HepG2 (cell line): Measurements from ENCODE around the gene GPHN. TPM values are rescaled to one million over a fixed set of nuclear protein-coding genes. Genes with fewer than 3 reads are reported as not detected.

ENCODE experiments used
- ATAC-seq: fragments of 200-7000 bp; cut with Tn5 transposase; 3 replicates; pipeline ENCODE4 v1.9.1; 2020; ENCODE audit warnings: mild to moderate bottlenecking, moderate library complexity
- BruUV-seq: library from RNA; stranded (reverse); fragments of 400-500 nt; replicated peaks from 2 replicates; lab custom pipeline; 2021; lab: Mats Ljungman, UMichigan
- CTCF ChIA-PET: fragments of 300-600 bp; formaldehyde crosslinking; extraction: SDS; loops from one replicate; lab custom pipeline; 2021; ENCODE audit warnings: low total read pairs, inconsistent platforms, low intra/inter-chr PET ratio; lab: Yijun Ruan, JAX
- POLR2A ChIA-PET: fragments of 350-600 bp; sonication (Branson Sonifier 250); formaldehyde crosslinking; loops from one replicate; lab custom pipeline; 2020; ENCODE audit warnings: antibody characterized with exemption, inconsistent platforms; lab: Yijun Ruan, JAX
- DNase-seq: peaks from one replicate; pipeline ENCODE4 v3.0.0-alpha.2; 2015; ENCODE audit warnings: low spot score
- FAIRE-seq: peaks from 3 replicates; lab custom pipeline; 2011; peaks lifted over from hg19 to GRCh38; lab: Jason Lieb, UNC
- H2AFZ ChIP-seq: one replicate; pipeline ENCODE4 v1.6.1; 2011; ENCODE audit warnings: low read length, inconsistent platforms
- H3K27ac ChIP-seq: fragments of 300-600 bp; 3 replicates; pipeline ENCODE4 v1.8.0; 2011; ENCODE audit warnings: mixed run types, mild to moderate bottlenecking, mixed read lengths, low read length, inconsistent platforms; ENCODE audit not compliant: insufficient read depth; ENCODE audit errors: extremely low read length
- H3K27me3 ChIP-seq, 2 experiments: fragments of 200-600 bp in 1 of 2; 2 replicates in 1 of 2; 3 replicates in 1 of 2; pipeline versions ENCODE4 v1.6.0 to v1.8.0; 2011; ENCODE audit warnings: low read length in 2 of 2, mild to moderate bottlenecking in 2 of 2, moderate library complexity in 2 of 2, inconsistent platforms in 1 of 2; ENCODE audit not compliant: insufficient read depth in 2 of 2, control insufficient read depth in 1 of 2
- H3K36me3 ChIP-seq, 2 experiments: fragments of 200-600 bp in 1 of 2; replicated peaks in 1 of 2; 2 replicates in 1 of 2; 3 replicates in 1 of 2; pipeline versions ENCODE4 v1.5.1 to v1.8.0; 2011; ENCODE audit warnings: low read length in 2 of 2, inconsistent platforms in 1 of 2; ENCODE audit not compliant: insufficient read depth in 2 of 2, control insufficient read depth in 1 of 2
- H3K4me1 ChIP-seq: 2 replicates; pipeline ENCODE4 v1.5.1; 2012; ENCODE audit warnings: low read length, inconsistent platforms; ENCODE audit not compliant: insufficient read depth
- H3K4me2 ChIP-seq: 2 replicates; pipeline ENCODE4 v1.6.0; 2011; ENCODE audit warnings: low read depth, low read length, inconsistent platforms
- H3K4me3 ChIP-seq, 3 experiments: fragments of 200-600 bp in 1 of 3; sonication (generic), shearing (Covaris generic) in 1 of 3; replicated peaks in 1 of 3; 2 replicates each; pipeline ENCODE4 v1.5.1; 2011 to 2016; ENCODE audit warnings: low read length in 3 of 3, inconsistent platforms in 2 of 3, low read depth in 2 of 3, mild to moderate bottlenecking in 2 of 3, control low read depth in 1 of 3, mixed read lengths in 1 of 3; ENCODE audit not compliant: insufficient read depth in 1 of 3
- H3K79me2 ChIP-seq: one replicate; pipeline ENCODE4 v1.6.1; 2011; ENCODE audit warnings: low read length, inconsistent platforms; ENCODE audit not compliant: insufficient read depth
- H3K9ac ChIP-seq: 2 replicates; pipeline ENCODE4 v1.6.0; 2011; ENCODE audit warnings: mild to moderate bottlenecking, low read depth, low read length, inconsistent platforms; ENCODE audit not compliant: insufficient read depth
- H3K9me3 ChIP-seq: 2 replicates; pipeline ENCODE4 v1.5.1; 2012; ENCODE audit warnings: mild to moderate bottlenecking, low read length
- H4K20me1 ChIP-seq: 2 replicates; pipeline ENCODE4 v1.6.0; 2011; ENCODE audit warnings: inconsistent platforms, mild to moderate bottlenecking, low read length, moderate library complexity; ENCODE audit not compliant: insufficient read depth
- JUND ChIP-seq: sonication (generic); formaldehyde crosslinking; IDR thresholded peaks from 2 replicates; pipeline ENCODE4 v1.8.0; 2022; ENCODE audit warnings: mild to moderate bottlenecking, missing genetic modification reagents
- MTA1 ChIP-seq: sonication (generic); formaldehyde crosslinking; IDR thresholded peaks from 2 replicates; pipeline ENCODE4 v1.4.0; 2020; ENCODE audit warnings: missing genetic modification reagents, mild to moderate bottlenecking, borderline replicate concordance
- MXD4 ChIP-seq: IDR thresholded peaks from 2 replicates; pipeline ENCODE4 v1.6.1; 2016; ENCODE audit warnings: mild to moderate bottlenecking, missing biosample characterization, missing genetic modification reagents
- REXO4 ChIP-seq: sonication (generic); formaldehyde crosslinking; IDR thresholded peaks from 2 replicates; pipeline ENCODE4 v1.8.0; 2022; ENCODE audit warnings: missing genetic modification reagents, mild to moderate bottlenecking, borderline replicate concordance
- ZMYM4 ChIP-seq: sonication (generic); formaldehyde crosslinking; IDR thresholded peaks from 2 replicates; pipeline ENCODE4 v1.8.1; 2023; ENCODE audit warnings: mild to moderate bottlenecking, missing genetic modification reagents
- ZNF296 ChIP-seq: sonication (generic); formaldehyde crosslinking; conservative IDR thresholded peaks from 2 replicates; pipeline ENCODE4 v1.5.0; 2020; ENCODE audit warnings: mild to moderate bottlenecking, missing genetic modification reagents
- ZNF557 ChIP-seq: sonication (generic); formaldehyde crosslinking; IDR thresholded peaks from 2 replicates; pipeline ENCODE4 v1.4.0; 2020; ENCODE audit warnings: missing genetic modification reagents
- WGBS: methylation state at CpG from one replicate; pipeline ENCODE4 v1.1.6; 2017; ENCODE audit warnings: low lambda C conversion rate; 5-methylcytosine and 5-hydroxymethylcytosine counted together
- in situ Hi-C: cut with HindIII; loops from 2 replicates; pipeline ENCODE4 v1.10.0; 2017; ENCODE audit warnings: low pct_unique_long_range_greater_than_20kb; ENCODE audit not compliant: extremely low pct_ligation_motif_present
- intact Hi-C: fragments of 100-400 bp; cut with micrococcal nuclease; formaldehyde crosslinking; loops from one replicate; pipeline ENCODE4 v1.10.0; 2022; ENCODE audit not compliant: unreplicated experiment
- polyA plus RNA-seq, 8 experiments: library from polyadenylated mRNA; depleted of rRNA in 3 of 8; stranded (reverse) in 7 of 8; unstranded in 1 of 8; fragments of >200 nt; fragmentation: Illumina TruSeq in 4 of 8; extraction: Trizol in 4 of 8; gene quantifications; 2 replicates each; pipeline versions ENCODE4 v1.2.1 to v1.2.3, GENCODE V29; 2011 to 2016; ENCODE audit warnings: low read depth in 4 of 8, missing spikeins in 1 of 8, mixed read lengths in 1 of 8; ENCODE audit not compliant: insufficient read depth in 1 of 8
- total RNA-seq, 5 experiments: library from RNA; depleted of rRNA; stranded (reverse); fragments of >200 nt; fragmentation: Illumina TruSeq; extraction: Trizol; gene quantifications; 2 replicates each; pipeline ENCODE4 v1.2.3, GENCODE V29; 2016; ENCODE audit warnings: low read depth in 1 of 5
- TF ChIP-seq, protein P1 (sequence below): IDR thresholded peaks from 2 replicates; pipeline ENCODE4 v1.6.1; 2016; ENCODE audit warnings: missing compliant biosample characterization, missing genetic modification reagents, borderline replicate concordance
- TF ChIP-seq, protein P2 (sequence below): sonication (generic); formaldehyde crosslinking; IDR thresholded peaks from 2 replicates; pipeline ENCODE4 v1.5.1; 2020; ENCODE audit warnings: missing genetic modification reagents, mild to moderate bottlenecking, borderline replicate concordance
- TF ChIP-seq, protein P3 (sequence below): sonication (generic); formaldehyde crosslinking; IDR thresholded peaks from 2 replicates; pipeline ENCODE4 v1.8.0; 2022; ENCODE audit warnings: mild to moderate bottlenecking, missing genetic modification reagents
- TF ChIP-seq, protein P4 (sequence below): sonication (generic); formaldehyde crosslinking; IDR thresholded peaks from 2 replicates; pipeline ENCODE4 v1.5.1; 2020; ENCODE audit warnings: missing genetic modification reagents, mild to moderate bottlenecking, borderline replicate concordance

The GPHN gene
- total and polyA plus RNA-seq, 2 of the 13 experiments (the other 11 are each of a cell fraction or from before 2014, with no cell fraction given) = 12.7 to 19.2 TPM

DNA sequence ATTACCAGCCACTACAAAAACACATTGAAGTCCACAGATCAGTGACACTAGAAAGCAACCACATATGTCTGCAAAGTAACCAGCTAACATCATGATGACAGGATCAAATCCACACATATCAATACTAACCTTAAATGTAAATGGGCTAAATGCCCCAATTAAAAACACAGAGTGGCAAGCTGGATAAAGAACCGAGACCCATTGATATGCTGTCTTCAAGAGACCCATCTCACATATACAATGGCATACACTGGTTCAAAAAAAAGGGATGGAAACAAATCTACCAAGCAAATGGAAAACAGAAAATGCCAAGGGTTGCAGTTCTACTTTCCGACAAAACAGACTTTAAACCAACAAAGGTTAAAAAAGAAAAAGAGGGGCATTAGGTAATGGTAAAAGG, 307.7 kb downstream of the GPHN start:
- POLR2A ChIA-PET = no interaction called here
- no peaks in the 10 kb centered on the region for H4K20me1 ChIP-seq
- FAIRE-seq = no peak
- TF ChIP-seq MXD4 (CRISPR knock-in tag) (no peak), ZNF296 (no peak), JUND (CRISPR knock-in tag) (no peak), ZNF557 (CRISPR knock-in tag) (no peak), ZMYM4 (CRISPR knock-in tag) (no peak), REXO4 (CRISPR knock-in tag) (no peak), MTA1 (CRISPR knock-in tag) (no peak)
- TF ChIP-seq, protein P1, sequence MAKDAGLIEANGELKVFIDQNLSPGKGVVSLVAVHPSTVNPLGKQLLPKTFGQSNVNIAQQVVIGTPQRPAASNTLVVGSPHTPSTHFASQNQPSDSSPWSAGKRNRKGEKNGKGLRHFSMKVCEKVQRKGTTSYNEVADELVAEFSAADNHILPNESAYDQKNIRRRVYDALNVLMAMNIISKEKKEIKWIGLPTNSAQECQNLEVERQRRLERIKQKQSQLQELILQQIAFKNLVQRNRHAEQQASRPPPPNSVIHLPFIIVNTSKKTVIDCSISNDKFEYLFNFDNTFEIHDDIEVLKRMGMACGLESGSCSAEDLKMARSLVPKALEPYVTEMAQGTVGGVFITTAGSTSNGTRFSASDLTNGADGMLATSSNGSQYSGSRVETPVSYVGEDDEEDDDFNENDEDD (CRISPR knock-in tag) = no peak
- TF ChIP-seq, protein P2, sequence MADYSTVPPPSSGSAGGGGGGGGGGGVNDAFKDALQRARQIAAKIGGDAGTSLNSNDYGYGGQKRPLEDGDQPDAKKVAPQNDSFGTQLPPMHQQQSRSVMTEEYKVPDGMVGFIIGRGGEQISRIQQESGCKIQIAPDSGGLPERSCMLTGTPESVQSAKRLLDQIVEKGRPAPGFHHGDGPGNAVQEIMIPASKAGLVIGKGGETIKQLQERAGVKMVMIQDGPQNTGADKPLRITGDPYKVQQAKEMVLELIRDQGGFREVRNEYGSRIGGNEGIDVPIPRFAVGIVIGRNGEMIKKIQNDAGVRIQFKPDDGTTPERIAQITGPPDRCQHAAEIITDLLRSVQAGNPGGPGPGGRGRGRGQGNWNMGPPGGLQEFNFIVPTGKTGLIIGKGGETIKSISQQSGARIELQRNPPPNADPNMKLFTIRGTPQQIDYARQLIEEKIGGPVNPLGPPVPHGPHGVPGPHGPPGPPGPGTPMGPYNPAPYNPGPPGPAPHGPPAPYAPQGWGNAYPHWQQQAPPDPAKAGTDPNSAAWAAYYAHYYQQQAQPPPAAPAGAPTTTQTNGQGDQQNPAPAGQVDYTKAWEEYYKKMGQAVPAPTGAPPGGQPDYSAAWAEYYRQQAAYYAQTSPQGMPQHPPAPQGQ (CRISPR knock-in tag) = no peak
- TF ChIP-seq, protein P3, sequence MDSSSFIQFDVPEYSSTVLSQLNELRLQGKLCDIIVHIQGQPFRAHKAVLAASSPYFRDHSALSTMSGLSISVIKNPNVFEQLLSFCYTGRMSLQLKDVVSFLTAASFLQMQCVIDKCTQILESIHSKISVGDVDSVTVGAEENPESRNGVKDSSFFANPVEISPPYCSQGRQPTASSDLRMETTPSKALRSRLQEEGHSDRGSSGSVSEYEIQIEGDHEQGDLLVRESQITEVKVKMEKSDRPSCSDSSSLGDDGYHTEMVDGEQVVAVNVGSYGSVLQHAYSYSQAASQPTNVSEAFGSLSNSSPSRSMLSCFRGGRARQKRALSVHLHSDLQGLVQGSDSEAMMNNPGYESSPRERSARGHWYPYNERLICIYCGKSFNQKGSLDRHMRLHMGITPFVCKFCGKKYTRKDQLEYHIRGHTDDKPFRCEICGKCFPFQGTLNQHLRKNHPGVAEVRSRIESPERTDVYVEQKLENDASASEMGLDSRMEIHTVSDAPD = no peak
- TF ChIP-seq, protein P4, sequence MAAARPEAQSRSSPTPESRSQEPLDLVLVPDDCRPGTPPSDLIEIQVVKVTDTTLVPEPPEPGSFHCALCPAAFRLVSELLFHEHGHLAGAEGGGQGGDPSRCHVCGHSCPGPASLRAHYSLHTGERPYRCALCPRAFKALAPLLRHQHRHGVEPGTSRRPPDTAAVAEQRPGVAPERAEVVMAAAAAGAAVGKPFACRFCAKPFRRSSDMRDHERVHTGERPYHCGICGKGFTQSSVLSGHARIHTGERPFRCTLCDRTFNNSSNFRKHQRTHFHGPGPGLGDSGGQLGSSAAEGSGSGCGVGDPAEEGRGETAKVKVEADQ (CRISPR knock-in tag) = no peak

More for the DNA sequence above, 307.7 kb downstream of the GPHN start:
- Histone ChIP-seq H3K27ac (no peak overlapping the region), H3K36me3 (peaks cover 2 to 12% of the 10 kb centered on the region in 2 experiments; a peak in 3 of 5 replicates), H2AFZ (no peak overlapping the region), H3K27me3 (no peaks in the 10 kb centered on the region), H3K9ac (no peak overlapping the region), H3K4me3 (no peak overlapping the region), H3K79me2 (no peaks in the 10 kb centered on the region), H3K4me1 (no peaks in the 10 kb centered on the region), H3K4me2 (no peak overlapping the region), H3K9me3 (peaks cover 21% of the 10 kb centered on the region)
- ATAC-seq = no peak
- in situ Hi-C loops (no loop called here), intact Hi-C loops (no loop called here)
- BruUV-seq = no TSS peak
- CTCF ChIA-PET = no interaction called here
- DNase-seq = no peak
- WGBS = 100% methylated on average over 2 of the region's 2 CpGs
